Esophagus muscularis mucosa (tissue), 3 donors: Measurements from ENCODE around the gene PCBP3.

Experiments
- CTCF ChIP-seq, 3 experiments: fragments of 200-600 bp in 2 of 3; fragments of 450-650 bp in 1 of 3; sonication (generic) in 2 of 3; IDR thresholded peaks; one replicate each; pipeline ENCODE4 v1.5.1; 2017 to 2019; ENCODE audit warnings: antibody characterized with exemption in 3 of 3, mild to moderate bottlenecking in 2 of 3, moderate library complexity in 1 of 3
- EP300 ChIP-seq: sonication (generic); formaldehyde crosslinking; IDR thresholded peaks from one replicate; pipeline ENCODE4 v1.6.1; 2017; ENCODE audit warnings: antibody characterized with exemption

DNA sequence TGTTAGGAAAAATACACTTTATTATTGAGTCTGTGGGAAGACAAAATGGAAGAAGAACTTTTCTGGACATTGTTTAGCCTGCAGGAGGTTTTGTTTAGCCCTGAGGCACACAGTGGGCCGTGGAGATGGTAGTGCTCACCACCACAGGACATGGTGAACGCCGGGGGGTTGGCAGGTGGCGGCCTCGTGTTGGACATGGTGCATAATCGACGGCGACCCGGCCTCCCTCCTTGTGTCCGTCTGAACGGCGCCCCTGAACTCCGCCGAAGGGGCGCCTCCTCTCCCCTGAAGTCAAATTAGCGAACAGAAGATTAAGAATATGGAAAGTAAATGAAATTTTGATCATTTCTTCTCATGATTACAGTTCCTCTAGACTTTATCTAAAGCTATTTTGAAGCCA is 126.4 kb downstream of the PCBP3 start:
- TF ChIP-seq CTCF (IDR thresholded peaks at IDR 0.05), result no peak
- TF ChIP-seq EP300, result no peak
